Measurements from ENCODE around the gene SNAP25. TPM values are rescaled to one million over a fixed set of nuclear protein-coding genes. Genes with fewer than 3 reads are reported as not detected.

Gene SNAP25
- total RNA-seq, 1 donor from 2014 or later, result 1.9 TPM

DNA sequence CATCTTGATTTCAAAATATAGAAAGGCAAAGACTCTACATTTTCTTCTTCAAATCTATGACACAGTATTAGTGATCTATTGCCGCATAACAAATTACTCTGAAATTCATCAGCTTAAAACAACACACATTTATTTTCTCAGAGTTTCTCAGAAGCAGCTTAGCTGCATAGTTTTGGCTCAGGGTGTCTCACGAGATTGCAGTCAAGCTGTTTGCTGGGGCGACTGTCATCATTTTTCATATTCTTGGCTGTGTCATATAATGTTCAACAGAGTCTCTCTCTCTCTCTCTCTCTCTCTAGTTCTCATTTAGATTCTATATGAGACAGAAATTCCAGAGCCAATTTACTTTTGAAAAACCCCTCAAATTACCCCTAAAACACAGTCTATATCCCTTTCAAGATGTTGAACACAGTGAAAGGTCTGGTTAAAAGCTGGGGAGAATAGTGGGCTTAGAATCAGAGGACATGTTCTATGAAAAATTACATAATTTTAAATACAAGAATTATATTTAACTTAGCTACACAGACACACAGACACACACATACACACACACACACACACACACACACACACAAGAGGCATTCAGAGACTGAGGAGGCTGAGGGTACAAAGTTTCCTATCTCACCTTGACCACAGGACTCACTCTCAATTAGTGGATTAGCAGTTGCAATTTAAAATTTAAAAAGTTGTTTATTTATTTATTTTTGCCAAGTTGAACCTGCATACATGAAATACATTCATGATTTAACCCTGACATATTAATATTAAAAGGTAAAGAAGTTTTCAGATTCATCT, 128.7 kb downstream of the SNAP25 start:
- Histone ChIP-seq H3K4me3 (no peak overlapping the region), H3K36me3 (no peaks in the 10 kb centered on the region), H3K9me3 (no peaks in the 10 kb centered on the region), H3K4me1 (no peaks in the 10 kb centered on the region), H3K27me3 (no peaks in the 10 kb centered on the region), H3K27ac (no peak overlapping the region)
- TF ChIP-seq CTCF (IDR thresholded peaks at IDR 0.05), result no peak
- no peak for DNase-seq
- ATAC-seq, result no peak
- intact Hi-C loops (cut with DNase I), result no loop called here

DNA sequence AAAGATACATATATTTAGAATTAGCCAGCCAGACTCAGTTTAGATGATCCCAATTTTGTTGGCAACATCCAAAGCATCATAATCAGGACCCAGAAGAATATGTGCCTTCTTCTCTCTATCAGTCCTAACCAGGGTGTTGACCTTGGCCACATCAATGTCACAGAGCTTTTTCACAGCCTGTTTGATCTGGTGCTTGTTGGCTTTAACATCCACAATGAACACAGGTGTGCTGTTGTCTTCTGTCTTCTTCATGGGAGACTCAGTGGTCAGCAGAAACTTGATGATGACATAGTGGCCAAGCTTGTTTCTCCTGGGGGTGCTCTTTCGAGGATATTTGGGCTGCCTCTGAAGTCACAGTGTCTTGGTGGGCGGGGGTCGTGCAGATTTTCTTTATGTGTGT, 130.5 kb downstream of the SNAP25 start:
- Histone ChIP-seq H3K4me3 (no peak overlapping the region), H3K4me1 (no peaks in the 10 kb centered on the region), H3K36me3 (no peaks in the 10 kb centered on the region), H3K27me3 (no peaks in the 10 kb centered on the region), H3K27ac (no peak overlapping the region), H3K9me3 (no peaks in the 10 kb centered on the region)
- no peak for TF ChIP-seq CTCF (IDR thresholded peaks at IDR 0.05)
- ATAC-seq (no peak), DNase-seq (no peak)
- intact Hi-C loops (cut with DNase I), result no loop called here

DNA sequence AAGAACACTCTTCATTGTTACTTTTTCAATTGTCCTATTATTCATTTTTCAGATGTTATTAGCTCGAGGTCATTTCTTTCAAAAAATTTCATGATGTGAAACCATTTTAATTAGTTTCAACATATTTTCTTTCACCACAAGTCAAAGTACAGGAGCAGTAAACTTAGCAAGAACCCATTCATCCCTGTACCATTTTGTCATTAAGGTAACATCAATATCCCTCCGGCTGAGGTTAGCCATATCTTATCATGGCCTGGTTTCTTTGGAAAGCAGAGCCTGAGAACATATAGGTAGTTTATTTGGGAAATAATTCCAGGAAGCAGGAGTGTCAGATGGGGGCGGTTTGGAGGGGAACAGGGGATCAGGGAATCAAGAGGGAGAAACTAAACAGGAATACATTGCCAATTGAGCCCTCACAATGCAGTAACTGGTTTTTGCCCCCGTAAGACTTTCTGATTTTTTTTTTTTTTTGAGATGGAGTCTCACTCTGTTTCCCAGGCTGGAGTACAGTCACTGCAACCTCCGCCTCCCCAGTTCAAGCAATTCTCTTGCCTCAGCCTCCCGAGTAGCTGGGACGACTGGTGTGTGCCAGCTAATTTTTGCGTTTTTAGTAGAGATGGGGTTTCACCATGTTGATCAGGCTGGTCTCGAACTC, 131.7 kb downstream of the SNAP25 start:
- no peak for DNase-seq
- no peak overlapping the region for H3K27ac ChIP-seq
- H3K4me3 ChIP-seq, result no peak overlapping the region
- no peaks in the 10 kb centered on the region for H3K9me3 ChIP-seq
- intact Hi-C loops (cut with DNase I), result no loop called here
- H3K4me1 ChIP-seq, result no peaks in the 10 kb centered on the region
- no peaks in the 10 kb centered on the region for H3K36me3 ChIP-seq
- ATAC-seq, result no peak
- TF ChIP-seq CTCF (IDR thresholded peaks at IDR 0.05), result no peak
- no peaks in the 10 kb centered on the region for H3K27me3 ChIP-seq

GRCh38 chr20:10352934-10353824, 134.5 kb downstream of the SNAP25 start:
- Histone ChIP-seq H3K36me3 (no peaks in the 10 kb centered on the region), H3K27me3 (no peaks in the 10 kb centered on the region), H3K9me3 (no peaks in the 10 kb centered on the region), H3K4me1 (no peaks in the 10 kb centered on the region), H3K4me3 (no peak overlapping the region), H3K27ac (no peak overlapping the region)
- ATAC-seq, result no peak
- DNase-seq, result no peak
- no peak for TF ChIP-seq CTCF (IDR thresholded peaks at IDR 0.05)
- intact Hi-C loops (cut with DNase I), result no loop called here

DNA sequence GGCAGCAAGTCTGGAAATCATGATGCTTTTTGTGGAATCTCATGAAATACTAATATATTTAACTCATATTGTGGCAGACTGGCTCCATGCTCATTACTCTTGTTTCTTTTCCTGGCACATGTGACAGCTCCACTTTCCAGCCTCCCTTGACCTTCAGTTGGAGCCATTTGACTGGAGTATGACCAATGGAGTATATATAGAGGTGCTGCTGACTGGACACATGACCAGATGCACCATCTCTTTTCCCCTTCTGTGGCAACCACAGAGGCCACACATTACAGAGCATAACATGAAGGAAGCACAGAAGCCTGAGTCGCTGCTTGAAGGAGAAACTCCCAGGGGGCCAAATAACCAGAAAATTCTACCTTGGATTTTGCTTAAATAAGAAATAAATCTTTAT, 138.0 kb downstream of the SNAP25 start:
- Histone ChIP-seq H3K4me1 (no peaks in the 10 kb centered on the region), H3K36me3 (no peaks in the 10 kb centered on the region), H3K27me3 (no peaks in the 10 kb centered on the region), H3K4me3 (no peak overlapping the region), H3K9me3 (no peaks in the 10 kb centered on the region), H3K27ac (no peak overlapping the region)
- ATAC-seq (no peak), DNase-seq (no peak)
- TF ChIP-seq CTCF (IDR thresholded peaks at IDR 0.05), result no peak
- intact Hi-C loops (cut with DNase I), result no loop called here

Other genes with a start within 250 kb of the SNAP25 start
- gene ANKEF1, start 183.8 kb upstream of the SNAP25 start, total RNA-seq, result 4.0 TPM
- 15.7 TPM for gene MKKS, start 215.4 kb downstream of the SNAP25 start, total RNA-seq
- gene SLX4IP, start 216.5 kb downstream of the SNAP25 start, total RNA-seq, result 5.4 TPM